Tibial nerve (tissue), 4 donors: ENCODE results near the gene SIX5.

ENCODE experiments used
- EP300 ChIP-seq, 2 donors: sonication (generic); formaldehyde crosslinking; IDR thresholded peaks; one replicate each; pipeline ENCODE4 v1.6.1; 2017; ENCODE audit warnings: antibody characterized with exemption in 2 of 2, mild to moderate bottlenecking in 1 of 2
- TF ChIP-seq, protein P1 (sequence below), 5 experiments: fragments of 200-600 bp in 3 of 5; fragments of 450-650 bp in 2 of 5; sonication (generic) in 3 of 5; IDR thresholded peaks; one replicate each; pipeline ENCODE4 v1.5.1; 2016 to 2019; ENCODE audit warnings: antibody characterized with exemption in 5 of 5, mild to moderate bottlenecking in 3 of 5, moderate library complexity in 2 of 5

- TF ChIP-seq EP300 (IDR thresholded peaks at IDR 0.05), result peak; percentile 97 to 98
- TF ChIP-seq, protein P1, sequence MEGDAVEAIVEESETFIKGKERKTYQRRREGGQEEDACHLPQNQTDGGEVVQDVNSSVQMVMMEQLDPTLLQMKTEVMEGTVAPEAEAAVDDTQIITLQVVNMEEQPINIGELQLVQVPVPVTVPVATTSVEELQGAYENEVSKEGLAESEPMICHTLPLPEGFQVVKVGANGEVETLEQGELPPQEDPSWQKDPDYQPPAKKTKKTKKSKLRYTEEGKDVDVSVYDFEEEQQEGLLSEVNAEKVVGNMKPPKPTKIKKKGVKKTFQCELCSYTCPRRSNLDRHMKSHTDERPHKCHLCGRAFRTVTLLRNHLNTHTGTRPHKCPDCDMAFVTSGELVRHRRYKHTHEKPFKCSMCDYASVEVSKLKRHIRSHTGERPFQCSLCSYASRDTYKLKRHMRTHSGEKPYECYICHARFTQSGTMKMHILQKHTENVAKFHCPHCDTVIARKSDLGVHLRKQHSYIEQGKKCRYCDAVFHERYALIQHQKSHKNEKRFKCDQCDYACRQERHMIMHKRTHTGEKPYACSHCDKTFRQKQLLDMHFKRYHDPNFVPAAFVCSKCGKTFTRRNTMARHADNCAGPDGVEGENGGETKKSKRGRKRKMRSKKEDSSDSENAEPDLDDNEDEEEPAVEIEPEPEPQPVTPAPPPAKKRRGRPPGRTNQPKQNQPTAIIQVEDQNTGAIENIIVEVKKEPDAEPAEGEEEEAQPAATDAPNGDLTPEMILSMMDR (IDR thresholded peaks at IDR 0.05), result peak in 1 of 5 experiments; percentile 49
Observed at GRCh38 chr19:45730368-45731288, 38.4 kb downstream of the SIX5 start, which contains the start of gene FBXO46.
